T-helper 17 cell (primary cell): ENCODE measurements around the gene ST6GALNAC6. TPM values are rescaled to one million over a fixed set of nuclear protein-coding genes. Genes with fewer than 3 reads are reported as not detected.
"Not testable (repeated sequence)": the region's sequence is repeated elsewhere in the genome, so short reads cannot be mapped to it uniquely, and the experiment has no call there.

Source experiments
- ATAC-seq: fragments of 150-1000 bp; cut with Tn5 transposase; 2 replicates; pipeline ENCODE4 v1.10.0; 2021; ENCODE audit warnings: mild to moderate bottlenecking, moderate library complexity
- DNase-seq, 3 donors: peaks; one replicate each; pipeline versions ENCODE4 v3.0.0 to v3.0.0-alpha.2; 2020 to 2021
- H3K9me3 ChIP-seq: one replicate; pipeline ENCODE4 v1.7.0; 2013; ENCODE audit warnings: low read length, mild to moderate bottlenecking; ENCODE audit not compliant: control insufficient read depth, poor library complexity, severe bottlenecking
- H3K27ac Mint-ChIP-seq: one replicate; pipeline ENCODE4 v1.8.0; 2022; ENCODE audit warnings: mild to moderate bottlenecking, moderate library complexity, mixed read lengths
- H3K27me3 Mint-ChIP-seq: one replicate; pipeline ENCODE4 v1.8.0; 2022; ENCODE audit warnings: mixed read lengths
- H3K36me3 Mint-ChIP-seq: one replicate; pipeline ENCODE4 v1.8.0; 2022; ENCODE audit warnings: low read depth, mixed read lengths
- H3K4me1 Mint-ChIP-seq: one replicate; pipeline ENCODE4 v1.8.0; 2022; ENCODE audit warnings: mild to moderate bottlenecking, mixed read lengths
- H3K4me3 Mint-ChIP-seq: one replicate; pipeline ENCODE4 v1.8.0; 2022; ENCODE audit warnings: mild to moderate bottlenecking, moderate library complexity, mixed read lengths
- total RNA-seq, 4 donors: library from RNA in 2 of 4; stranded (reverse) in 2 of 4; gene quantifications; one replicate each; pipeline ENCODE4 v1.2.3 and lab custom pipeline; 2022 to 2026

Gene ST6GALNAC6
- total RNA-seq, 2 donors from 2014 or later, result 74.5 to 108 TPM

- Mint-ChIP-seq H3K4me3 (no peak overlapping the region), H3K4me1 (peaks cover 7% of the 10 kb centered on the region), H3K27me3 (no peaks in the 10 kb centered on the region), H3K36me3 (no peaks in the 10 kb centered on the region), H3K27ac (no peak overlapping the region)
- H3K9me3 ChIP-seq, result no peaks in the 10 kb centered on the region
- no peak for DNase-seq
- ATAC-seq, result no peak
Observed at GRCh38 chr9:127841087-127841835, 58.1 kb downstream of the ST6GALNAC6 start.

DNA sequence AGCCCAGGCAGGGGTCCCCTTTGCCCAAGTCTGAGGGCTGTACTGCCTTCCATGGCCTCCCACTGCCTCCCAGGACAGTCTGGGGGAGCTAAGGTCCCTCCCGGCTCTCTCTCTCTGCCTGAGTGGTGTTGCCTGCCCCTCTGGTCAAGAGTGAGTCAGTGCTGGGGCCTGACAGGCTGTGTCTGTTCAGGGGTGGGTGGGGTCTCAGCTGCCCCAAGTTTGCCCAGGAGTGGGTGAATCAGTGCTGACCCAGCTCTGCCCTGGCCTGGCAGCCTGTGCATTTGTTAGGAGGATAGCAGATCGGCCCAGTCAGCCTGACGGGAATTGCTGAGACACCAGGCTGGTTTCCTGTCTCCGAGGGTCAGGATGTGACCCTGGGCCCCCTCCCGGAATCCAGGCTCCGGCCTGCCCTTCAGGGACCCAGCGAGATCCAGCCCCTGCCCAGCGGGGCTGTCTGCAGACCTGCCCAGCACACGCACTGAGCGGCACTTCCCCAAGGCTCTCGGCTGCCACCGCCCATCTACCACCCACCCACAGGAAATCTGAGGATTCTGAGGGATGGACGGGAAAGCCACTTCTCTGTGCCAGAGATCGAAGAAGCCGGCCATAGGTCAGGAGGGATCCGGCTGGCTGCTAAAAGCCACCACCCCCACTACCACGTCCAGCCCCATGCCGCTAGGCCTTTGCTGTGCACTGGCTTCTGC lies 60.9 kb downstream of the ST6GALNAC6 start:
- no peak for ATAC-seq
- H3K9me3 ChIP-seq, result no peaks in the 10 kb centered on the region
- H3K4me1 Mint-ChIP-seq, result peaks cover 7% of the 10 kb centered on the region
- no peak overlapping the region for H3K4me3 Mint-ChIP-seq
- no peak overlapping the region for H3K27ac Mint-ChIP-seq
- H3K36me3 Mint-ChIP-seq, result no peaks in the 10 kb centered on the region
- H3K27me3 Mint-ChIP-seq, result no peaks in the 10 kb centered on the region
- no peak for DNase-seq

DNA sequence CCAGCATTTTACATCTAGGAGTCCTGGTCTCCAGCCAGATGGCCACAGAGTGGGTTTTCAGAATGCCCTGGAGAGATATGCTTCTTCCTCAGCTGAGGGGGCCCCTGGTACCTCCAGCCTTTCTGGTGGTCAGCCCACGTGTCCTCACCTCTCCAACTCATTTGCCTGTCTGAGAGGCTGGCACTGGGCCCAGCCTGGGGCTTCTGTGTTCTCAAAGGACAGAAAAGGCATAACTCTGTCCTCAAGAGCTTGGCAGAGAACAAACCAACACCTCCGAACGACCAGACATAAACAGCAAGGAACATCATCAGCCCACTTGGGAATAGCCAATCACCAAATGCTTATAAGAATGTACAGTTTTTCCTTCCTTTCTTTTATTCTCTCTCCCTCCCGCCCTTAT lies 62.1 kb downstream of the ST6GALNAC6 start:
- Mint-ChIP-seq H3K27me3 (no peaks in the 10 kb centered on the region), H3K4me3 (no peak overlapping the region), H3K27ac (no peak overlapping the region), H3K4me1 (peaks cover 9% of the 10 kb centered on the region), H3K36me3 (no peaks in the 10 kb centered on the region)
- ATAC-seq, result no peak
- no peak for DNase-seq
- no peaks in the 10 kb centered on the region for H3K9me3 ChIP-seq

DNA sequence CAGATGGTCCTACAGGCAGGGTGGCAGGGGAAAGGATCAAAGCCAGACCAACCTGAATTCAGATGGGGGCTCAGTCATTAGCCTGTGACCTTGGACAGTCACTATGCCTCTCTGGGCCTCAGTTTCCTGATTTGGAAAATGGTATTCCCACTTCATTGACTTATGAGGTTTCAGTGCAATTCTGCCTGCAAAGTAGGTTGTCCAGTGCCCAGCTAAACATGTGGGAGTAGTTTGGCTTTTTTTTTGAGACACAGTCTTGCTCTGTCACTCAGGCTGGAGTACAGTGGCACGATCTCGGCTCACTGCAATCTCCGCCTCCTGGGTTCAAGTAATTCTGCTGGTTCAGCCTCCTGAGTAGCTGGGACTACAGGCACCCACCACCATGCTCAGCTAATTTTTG lies 62.8 kb downstream of the ST6GALNAC6 start:
- not testable (repeated sequence) for H3K27me3 Mint-ChIP-seq, H3K4me1 Mint-ChIP-seq, H3K9me3 ChIP-seq, DNase-seq, H3K4me3 Mint-ChIP-seq, H3K36me3 Mint-ChIP-seq, ATAC-seq, H3K27ac Mint-ChIP-seq

DNA sequence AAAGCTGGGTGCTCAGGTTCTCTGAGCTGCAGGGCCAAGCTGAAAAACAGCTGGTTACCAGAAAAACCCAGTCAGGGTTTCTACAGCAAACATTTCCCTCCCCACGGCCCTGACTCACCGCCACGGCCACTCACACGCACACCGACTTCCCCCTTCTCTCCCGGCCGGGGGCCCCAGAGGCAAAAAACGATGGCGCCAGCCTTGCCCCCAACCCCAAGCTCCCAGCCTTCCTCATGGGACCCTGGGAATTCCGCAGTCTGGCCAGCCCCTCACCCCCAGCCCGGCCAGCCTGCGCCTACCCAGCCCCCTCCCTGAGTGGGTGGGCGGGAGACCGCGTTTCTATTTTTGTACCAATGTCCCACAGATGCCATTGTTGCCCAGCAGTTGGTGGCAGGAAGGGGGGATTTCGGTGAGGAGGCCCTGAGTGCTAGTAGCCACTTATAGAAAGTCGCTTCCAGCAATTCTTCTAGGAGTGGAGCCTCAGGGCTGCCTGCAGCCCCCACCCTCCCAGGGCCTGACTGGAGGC lies 63.3 kb downstream of the ST6GALNAC6 start:
- H3K27me3 Mint-ChIP-seq, result no peaks in the 10 kb centered on the region
- peaks cover 10% of the 10 kb centered on the region for H3K4me1 Mint-ChIP-seq
- H3K36me3 Mint-ChIP-seq, result no peaks in the 10 kb centered on the region
- H3K4me3 Mint-ChIP-seq, result no peak overlapping the region
- H3K9me3 ChIP-seq, result no peaks in the 10 kb centered on the region
- DNase-seq (no peak), ATAC-seq (no peak)
- no peak overlapping the region for H3K27ac Mint-ChIP-seq

Other genes with a start within 250 kb of the ST6GALNAC6 start
- under 1 TPM in 1 of 2 donors, not detected in 1; 0.27 TPM for gene CFAP157, start 192.6 kb downstream of the ST6GALNAC6 start, total RNA-seq
- 1 to 10 TPM; 6.6 to 6.7 TPM for gene PTRH1, start 183.9 kb downstream of the ST6GALNAC6 start, total RNA-seq
- 1 to 10 TPM; 3.7 to 4.3 TPM for gene TTC16, start 183.5 kb downstream of the ST6GALNAC6 start, total RNA-seq
- gene TOR2A, start 164.3 kb downstream of the ST6GALNAC6 start, total RNA-seq, result 10 to 100 TPM in 1 of 2 donors, 1 to 10 TPM in 1; 9.4 to 10.5 TPM
- gene SH2D3C, start 120.9 kb downstream of the ST6GALNAC6 start, total RNA-seq, result 10 to 100 TPM; 15.9 to 27.2 TPM
- gene CDK9, start 113.6 kb downstream of the ST6GALNAC6 start, total RNA-seq, result 100 to 1,000 TPM; 107 to 123 TPM
- 10 to 100 TPM; 71.2 to 80.6 TPM for gene FPGS, start 96.7 kb downstream of the ST6GALNAC6 start, total RNA-seq
- gene ENG, start 44.9 kb downstream of the ST6GALNAC6 start, total RNA-seq, result 1 to 10 TPM; 3.2 to 6.4 TPM
- 10 to 100 TPM; 35.9 to 66.5 TPM for gene AK1, start 21.9 kb downstream of the ST6GALNAC6 start, total RNA-seq
- gene ST6GALNAC4, start 17.4 kb upstream of the ST6GALNAC6 start, total RNA-seq, result 10 to 100 TPM; 18.5 to 22.1 TPM
- 1 to 10 TPM; 2.1 to 2.3 TPM for gene PIP5KL1, start 31.2 kb upstream of the ST6GALNAC6 start, total RNA-seq
- 10 to 100 TPM; 23.3 to 26.2 TPM for gene DPM2, start 38.3 kb upstream of the ST6GALNAC6 start, total RNA-seq
- gene EEIG1, start 81.4 kb upstream of the ST6GALNAC6 start, total RNA-seq, result 100 to 1,000 TPM; 254 to 268 TPM
- 10 to 100 TPM; 11.6 to 15.2 TPM for gene NAIF1, start 167.7 kb upstream of the ST6GALNAC6 start, total RNA-seq
- gene SLC25A25, start 168.6 kb upstream of the ST6GALNAC6 start, total RNA-seq, result 10 to 100 TPM; 16.3 to 20.4 TPM
- gene PTGES2, start 228.1 kb upstream of the ST6GALNAC6 start, total RNA-seq, result 10 to 100 TPM; 46.4 to 58.2 TPM
- gene LCN2, start 249.8 kb upstream of the ST6GALNAC6 start, total RNA-seq, result 1 to 10 TPM in 1 of 2 donors, not detected in 1; 9.3 TPM